ENCODE data around the gene MCTP2. TPM values are rescaled to one million over a fixed set of nuclear protein-coding genes. Genes with fewer than 3 reads are reported as not detected.

MCTP2 gene
- total RNA-seq, 1 experiment from 2014 or later = 0.15 TPM

DNA sequence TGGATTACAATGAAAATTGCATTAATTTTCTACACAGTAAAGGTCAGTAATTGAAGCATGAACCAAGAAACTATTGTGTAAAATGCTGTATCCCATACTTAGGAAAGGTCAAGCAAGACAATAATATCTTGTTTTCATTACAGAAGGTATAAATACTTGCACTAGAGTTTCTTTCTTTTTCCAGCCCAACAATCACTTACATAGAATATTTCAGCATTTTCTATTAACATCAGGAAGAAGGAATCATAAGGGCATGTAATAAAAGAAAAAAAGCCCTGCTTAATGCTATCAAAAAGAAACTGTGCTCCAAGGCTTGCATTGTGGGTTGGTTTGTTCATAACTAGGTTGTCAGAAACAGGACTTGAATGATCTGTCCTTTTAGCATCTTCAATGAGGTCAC, 215.1 kb downstream of the MCTP2 start:
- Histone ChIP-seq H3K9me3 (ENCODE audit: control insufficient read depth, insufficient read depth, low read depth, low read length) (no peaks in the 10 kb centered on the region), H3K27me3 (ENCODE audit: control insufficient read depth, insufficient read depth, low read length) (no peaks in the 10 kb centered on the region), H3K36me3 (ENCODE audit: control insufficient read depth, insufficient read depth, low read length) (no peaks in the 10 kb centered on the region), H3K4me3 (ENCODE audit: low read depth in 2 of 2, low read length in 2 of 2) (no peak overlapping the region), H3K27ac (ENCODE audit: low read length) (no peak overlapping the region), H3K4me1 (ENCODE audit: control insufficient read depth, insufficient read depth, low read length) (no peaks in the 10 kb centered on the region)
- ChIA-PET POLR2A (no interaction called here), CTCF (no interaction called here)
- BruUV-seq (replicated peaks) = no TSS peak
- intact Hi-C loops (cut with micrococcal nuclease; ENCODE audit: unreplicated experiment) = no loop called here
- no peak for DNase-seq (ENCODE audit: low read depth, low spot score)
- ATAC-seq = no peak
- in situ Hi-C loops (cut with HindIII; ENCODE audit: low pct_unique_long_range_greater_than_20kb, low sequenced_read_pairs) = no loop called here
- TF ChIP-seq, protein P1, sequence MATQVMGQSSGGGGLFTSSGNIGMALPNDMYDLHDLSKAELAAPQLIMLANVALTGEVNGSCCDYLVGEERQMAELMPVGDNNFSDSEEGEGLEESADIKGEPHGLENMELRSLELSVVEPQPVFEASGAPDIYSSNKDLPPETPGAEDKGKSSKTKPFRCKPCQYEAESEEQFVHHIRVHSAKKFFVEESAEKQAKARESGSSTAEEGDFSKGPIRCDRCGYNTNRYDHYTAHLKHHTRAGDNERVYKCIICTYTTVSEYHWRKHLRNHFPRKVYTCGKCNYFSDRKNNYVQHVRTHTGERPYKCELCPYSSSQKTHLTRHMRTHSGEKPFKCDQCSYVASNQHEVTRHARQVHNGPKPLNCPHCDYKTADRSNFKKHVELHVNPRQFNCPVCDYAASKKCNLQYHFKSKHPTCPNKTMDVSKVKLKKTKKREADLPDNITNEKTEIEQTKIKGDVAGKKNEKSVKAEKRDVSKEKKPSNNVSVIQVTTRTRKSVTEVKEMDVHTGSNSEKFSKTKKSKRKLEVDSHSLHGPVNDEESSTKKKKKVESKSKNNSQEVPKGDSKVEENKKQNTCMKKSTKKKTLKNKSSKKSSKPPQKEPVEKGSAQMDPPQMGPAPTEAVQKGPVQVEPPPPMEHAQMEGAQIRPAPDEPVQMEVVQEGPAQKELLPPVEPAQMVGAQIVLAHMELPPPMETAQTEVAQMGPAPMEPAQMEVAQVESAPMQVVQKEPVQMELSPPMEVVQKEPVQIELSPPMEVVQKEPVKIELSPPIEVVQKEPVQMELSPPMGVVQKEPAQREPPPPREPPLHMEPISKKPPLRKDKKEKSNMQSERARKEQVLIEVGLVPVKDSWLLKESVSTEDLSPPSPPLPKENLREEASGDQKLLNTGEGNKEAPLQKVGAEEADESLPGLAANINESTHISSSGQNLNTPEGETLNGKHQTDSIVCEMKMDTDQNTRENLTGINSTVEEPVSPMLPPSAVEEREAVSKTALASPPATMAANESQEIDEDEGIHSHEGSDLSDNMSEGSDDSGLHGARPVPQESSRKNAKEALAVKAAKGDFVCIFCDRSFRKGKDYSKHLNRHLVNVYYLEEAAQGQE (IDR thresholded peaks at IDR 0.05; ENCODE audit: insufficient read depth in 1 of 2, low read depth in 2 of 2, low read length in 1 of 2) = no peak
- TF ChIP-seq POLR2AphosphoS5 (IDR thresholded peaks at IDR 0.05; ENCODE audit: low read depth, low read length) = no peak
- TF ChIP-seq SIN3A (IDR thresholded peaks at IDR 0.05; ENCODE audit: borderline replicate concordance, insufficient read depth, low read depth, low read length) = no peak
- no peak for TF ChIP-seq TCF7L2 (IDR thresholded peaks at IDR 0.05; ENCODE audit: low read depth, low read length)
- TF ChIP-seq, protein P2, sequence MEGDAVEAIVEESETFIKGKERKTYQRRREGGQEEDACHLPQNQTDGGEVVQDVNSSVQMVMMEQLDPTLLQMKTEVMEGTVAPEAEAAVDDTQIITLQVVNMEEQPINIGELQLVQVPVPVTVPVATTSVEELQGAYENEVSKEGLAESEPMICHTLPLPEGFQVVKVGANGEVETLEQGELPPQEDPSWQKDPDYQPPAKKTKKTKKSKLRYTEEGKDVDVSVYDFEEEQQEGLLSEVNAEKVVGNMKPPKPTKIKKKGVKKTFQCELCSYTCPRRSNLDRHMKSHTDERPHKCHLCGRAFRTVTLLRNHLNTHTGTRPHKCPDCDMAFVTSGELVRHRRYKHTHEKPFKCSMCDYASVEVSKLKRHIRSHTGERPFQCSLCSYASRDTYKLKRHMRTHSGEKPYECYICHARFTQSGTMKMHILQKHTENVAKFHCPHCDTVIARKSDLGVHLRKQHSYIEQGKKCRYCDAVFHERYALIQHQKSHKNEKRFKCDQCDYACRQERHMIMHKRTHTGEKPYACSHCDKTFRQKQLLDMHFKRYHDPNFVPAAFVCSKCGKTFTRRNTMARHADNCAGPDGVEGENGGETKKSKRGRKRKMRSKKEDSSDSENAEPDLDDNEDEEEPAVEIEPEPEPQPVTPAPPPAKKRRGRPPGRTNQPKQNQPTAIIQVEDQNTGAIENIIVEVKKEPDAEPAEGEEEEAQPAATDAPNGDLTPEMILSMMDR (IDR thresholded peaks at IDR 0.05) = no peak

DNA sequence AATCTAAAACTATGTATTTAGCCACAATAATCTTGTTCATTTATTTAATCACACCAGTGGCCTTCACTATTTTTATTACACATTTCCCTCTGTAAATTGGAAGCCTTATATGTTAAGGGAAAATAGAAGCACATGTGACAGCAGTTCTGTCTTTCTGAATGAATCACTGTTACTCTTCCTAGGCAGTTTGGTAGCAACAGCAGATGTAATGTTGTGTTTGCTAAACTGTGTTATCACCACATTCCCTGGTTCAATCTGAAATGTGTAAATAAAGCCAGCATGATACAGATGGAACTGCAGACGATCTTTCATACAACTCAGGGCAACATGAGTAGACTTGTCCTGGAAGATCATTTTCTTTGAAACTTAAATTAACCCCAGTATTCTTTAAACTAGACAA, 220.1 kb downstream of the MCTP2 start:
- no peaks in the 10 kb centered on the region for H3K27me3 ChIP-seq (ENCODE audit: control insufficient read depth, insufficient read depth, low read length)

More for the DNA sequence above, 220.1 kb downstream of the MCTP2 start:
- intact Hi-C loops (cut with micrococcal nuclease; ENCODE audit: unreplicated experiment) (no loop called here), in situ Hi-C loops (cut with HindIII; ENCODE audit: low pct_unique_long_range_greater_than_20kb, low sequenced_read_pairs) (no loop called here)
- ChIA-PET CTCF (no interaction called here), POLR2A (no interaction called here)
- BruUV-seq (replicated peaks) = no TSS peak
- no peak for ATAC-seq
- TF ChIP-seq, protein P2 (IDR thresholded peaks at IDR 0.05) = no peak
- no peak for DNase-seq (ENCODE audit: low read depth, low spot score)
- H3K27ac ChIP-seq (ENCODE audit: low read length) = no peak overlapping the region
- H3K4me1 ChIP-seq (ENCODE audit: control insufficient read depth, insufficient read depth, low read length) = no peaks in the 10 kb centered on the region
- H3K9me3 ChIP-seq (ENCODE audit: control insufficient read depth, insufficient read depth, low read depth, low read length) = peaks cover 7% of the 10 kb centered on the region; the same call in 1 of the 2 replicates
- no peaks in the 10 kb centered on the region for H3K36me3 ChIP-seq (ENCODE audit: control insufficient read depth, insufficient read depth, low read length)
- H3K4me3 ChIP-seq (ENCODE audit: low read depth in 2 of 2, low read length in 2 of 2) = no peak overlapping the region

Data from Panc1 (cell line).